GM20431 (cell line): Measurements from ENCODE around the gene NAE1.
"Not testable (repeated sequence)": the region's sequence is repeated elsewhere in the genome, so short reads cannot be mapped to it uniquely, and the experiment has no call there.

ENCODE experiments used
- in situ Hi-C: fragments of 300-500 bp; cut with MseI, MboI; formaldehyde crosslinking; loops from one replicate; pipeline ENCODE4 v1.15.0; 2020; ENCODE audit warnings: low sequenced_read_pairs; ENCODE audit not compliant: unreplicated experiment

Gene NAE1

GRCh38 chr16:66814734-66815133, 16.0 kb downstream of the NAE1 start:
- in situ Hi-C loops = no loop called here

DNA sequence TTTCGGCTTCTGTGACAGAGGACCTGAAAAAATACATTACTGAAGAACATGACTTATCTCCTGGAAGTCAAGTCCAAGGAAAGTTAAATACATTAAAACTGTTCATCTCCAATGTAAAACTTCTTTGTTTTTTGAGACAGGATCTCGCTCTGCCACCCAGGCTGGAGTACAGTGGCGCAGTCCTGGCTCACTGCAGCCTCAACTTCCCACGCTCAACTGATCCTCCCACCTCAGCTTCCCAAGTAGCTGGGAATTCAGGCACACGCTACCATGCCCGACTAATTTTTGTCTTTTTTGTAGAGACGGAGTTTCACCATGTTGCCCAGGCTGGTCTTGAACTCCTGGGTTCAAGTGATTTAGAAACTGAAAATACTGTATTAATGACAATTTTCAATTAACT, 19.7 kb downstream of the NAE1 start:
- in situ Hi-C loops = no loop called here

DNA sequence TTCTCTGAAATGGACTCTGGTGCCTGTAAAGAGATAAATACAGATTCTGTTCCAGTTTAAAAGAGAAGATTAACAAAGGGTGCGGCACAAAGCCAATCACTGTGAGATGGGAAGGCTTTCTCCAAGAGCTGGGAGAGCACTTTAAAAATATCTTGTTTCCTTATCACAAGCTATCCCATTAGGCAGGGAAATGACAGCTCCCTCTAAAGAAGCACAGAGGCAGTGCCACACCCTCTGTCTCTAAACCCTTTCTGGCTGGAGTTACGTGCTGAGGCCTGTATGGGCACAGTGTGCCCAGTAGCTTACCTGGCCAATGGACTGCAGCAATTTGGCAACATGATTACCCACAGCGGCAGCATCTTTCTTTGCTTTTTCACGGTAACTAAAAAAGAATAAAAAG, 20.4 kb downstream of the NAE1 start:
- in situ Hi-C loops = no loop called here

- in situ Hi-C loops = no loop called here
Measured at GRCh38 chr16:66809765-66810164, 21.0 kb downstream of the NAE1 start.

DNA sequence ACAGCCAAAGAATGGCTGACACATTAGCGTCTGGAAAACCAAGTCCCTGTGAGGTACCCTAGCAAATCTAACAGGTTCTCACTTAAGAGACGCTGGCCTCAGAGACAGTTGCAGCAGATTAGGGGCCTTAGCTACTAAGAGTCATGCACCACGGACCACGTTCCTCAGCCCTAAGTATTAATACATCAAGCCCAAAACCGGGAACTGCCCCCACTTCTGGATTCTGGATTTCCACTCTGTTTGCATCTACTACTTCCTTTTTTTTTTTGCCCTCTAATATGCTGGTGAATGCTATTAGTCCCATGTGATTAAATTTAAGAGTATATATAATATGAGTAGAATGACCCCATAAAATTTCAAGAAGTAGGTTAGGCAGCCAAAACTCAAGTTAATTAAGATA, 28.6 kb downstream of the NAE1 start:
- in situ Hi-C loops = no loop called here

DNA sequence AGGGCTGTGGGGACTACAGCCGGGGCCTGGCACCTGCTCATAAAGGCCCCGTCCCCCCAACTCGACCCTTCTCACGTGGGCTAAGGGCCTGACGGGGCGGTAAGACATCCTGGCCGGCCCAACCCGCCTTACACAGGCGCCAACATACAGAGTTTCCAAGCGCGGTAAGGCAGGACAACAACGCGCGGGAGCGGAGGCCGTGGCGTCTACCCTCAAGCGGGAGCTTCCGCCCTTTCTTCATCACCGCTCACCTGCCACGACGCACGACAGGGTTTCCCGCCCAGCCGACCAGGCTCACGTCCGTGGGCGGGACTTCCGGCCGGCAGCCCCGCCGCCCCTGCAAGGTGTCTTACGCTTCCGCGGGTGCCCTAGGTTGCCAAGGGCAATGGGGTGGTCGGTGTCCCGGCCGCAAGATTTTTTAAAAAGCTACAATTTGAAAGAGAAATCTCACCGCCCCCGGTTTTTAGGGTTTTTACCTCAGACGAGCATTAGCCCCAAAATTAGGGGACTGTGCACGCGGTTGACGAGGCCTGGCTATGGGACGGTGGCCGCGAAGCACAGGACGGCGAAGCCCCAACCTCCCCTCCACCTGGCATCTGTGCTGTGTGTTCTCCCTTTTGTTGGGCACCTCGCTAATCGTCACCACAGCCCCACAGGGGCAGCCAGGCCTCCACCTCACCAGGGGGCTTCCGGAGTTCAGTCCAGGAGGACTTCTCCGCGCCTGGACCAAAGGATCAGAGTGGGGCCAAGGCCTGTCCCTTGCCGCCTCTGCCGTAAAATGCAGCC, 29.3 kb downstream of the NAE1 start, which contains the start of gene TERB1:
TERB1 (minus strand) TSS at position 265 of the 786 bp plus-strand sequence. CDS start 4,786 bp downstream, outside the sequence.
- in situ Hi-C loops = no loop called here

DNA sequence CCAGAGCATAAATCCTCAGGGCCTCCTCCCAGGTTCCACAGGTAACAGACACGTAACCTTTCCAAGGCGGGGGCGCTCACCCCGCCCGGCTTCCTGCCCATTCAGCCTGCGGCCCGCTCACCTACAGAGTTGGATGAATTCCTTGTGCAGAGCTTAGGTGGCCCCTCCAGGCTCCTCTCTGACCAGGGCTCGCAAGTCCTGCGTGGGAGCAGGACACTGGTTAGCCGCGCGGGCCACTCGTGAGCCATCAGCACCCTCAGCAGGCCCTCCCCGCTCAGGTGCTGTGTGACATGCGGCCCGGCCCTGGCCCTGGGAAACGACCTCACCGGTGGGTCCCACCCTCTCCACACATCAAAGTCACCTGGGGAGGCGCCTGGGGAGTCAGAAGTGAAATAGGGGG, 29.9 kb downstream of the NAE1 start:
- in situ Hi-C loops = no loop called here

DNA sequence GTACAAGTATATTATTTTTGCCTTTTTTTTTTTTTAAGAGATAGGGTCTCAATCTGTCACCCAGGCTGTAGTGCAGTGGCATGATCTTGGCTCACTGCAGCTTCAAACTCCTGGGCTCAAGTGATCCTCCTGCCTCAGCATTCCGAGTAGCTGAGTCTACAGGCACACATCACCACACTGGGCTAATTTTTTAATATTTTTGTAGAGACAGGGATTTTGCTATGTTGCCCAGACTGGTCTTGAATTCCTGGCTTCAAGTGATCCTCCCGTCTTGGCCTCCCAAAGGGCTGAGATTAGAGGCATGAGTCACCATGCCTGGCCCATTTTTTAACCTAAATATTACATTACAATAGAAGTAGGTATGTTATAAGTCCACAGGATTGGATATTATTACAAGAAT, 32.6 kb downstream of the NAE1 start:
- in situ Hi-C loops = no loop called here

DNA sequence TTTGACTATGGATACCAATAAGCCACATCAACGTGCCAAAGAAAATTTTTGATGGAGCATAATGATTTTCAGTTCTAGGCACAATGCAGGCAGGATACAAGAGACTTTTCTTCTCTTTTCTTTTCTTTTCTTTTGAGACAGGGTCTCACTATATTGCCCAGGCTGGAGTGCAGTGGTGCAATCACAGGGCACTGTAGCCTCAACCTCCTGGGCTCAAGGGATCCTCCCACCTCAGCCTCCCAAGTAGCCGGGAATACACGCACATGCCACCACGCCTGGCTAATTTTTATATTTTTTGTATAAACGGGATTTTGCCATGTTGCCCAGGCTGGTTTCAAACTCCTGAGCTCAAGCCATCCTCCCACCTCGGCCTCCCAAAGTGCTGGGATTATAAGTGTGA, 36.8 kb downstream of the NAE1 start:
- in situ Hi-C loops = not testable (repeated sequence)

DNA sequence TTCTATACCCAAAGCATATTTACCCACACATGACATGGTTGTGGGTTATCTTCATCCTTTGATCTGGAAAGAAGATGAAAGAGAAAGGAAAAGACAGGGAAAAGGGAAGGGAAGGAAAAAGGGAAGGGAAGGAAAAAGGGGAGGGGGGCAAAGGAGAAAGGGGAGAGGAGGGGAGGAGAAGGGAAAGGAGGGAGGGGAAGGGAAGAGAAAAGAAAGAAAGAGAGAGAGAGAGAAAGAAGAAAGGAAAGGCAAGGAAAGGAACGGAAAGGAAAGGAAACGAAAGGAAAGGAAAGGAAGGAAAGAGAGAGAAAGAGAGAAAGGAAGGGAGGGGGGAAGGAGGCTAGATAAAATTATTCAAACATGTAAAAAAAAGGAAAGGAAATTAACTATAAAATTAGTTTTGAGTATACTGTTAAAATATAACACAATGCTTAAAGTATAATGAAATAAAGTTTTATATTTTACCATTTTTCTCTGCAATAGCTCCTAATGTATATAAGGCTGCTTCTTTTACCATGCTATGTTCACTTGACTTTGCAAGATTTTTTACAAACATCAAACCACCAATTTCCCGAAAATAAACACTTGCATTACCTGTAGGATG, 40.5 kb downstream of the NAE1 start:
- in situ Hi-C loops = no loop called here

DNA sequence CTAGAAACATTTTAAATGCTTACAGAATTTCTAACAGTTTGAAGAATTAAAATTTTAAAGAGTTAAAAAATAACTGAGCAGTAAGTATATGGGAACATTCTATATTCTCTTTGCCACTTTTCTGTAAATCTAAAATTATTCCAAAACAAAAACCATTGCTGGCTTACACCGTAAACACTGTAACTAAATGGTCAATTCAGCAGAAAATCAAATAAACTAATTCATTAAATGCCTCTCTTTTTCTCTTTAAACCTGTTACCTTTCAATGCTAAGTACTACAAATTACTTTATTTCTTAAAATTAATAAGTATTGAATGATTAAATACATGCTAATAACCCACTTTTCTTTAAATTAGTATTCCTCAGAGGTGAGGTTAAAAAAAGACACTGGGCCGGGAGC, 43.3 kb downstream of the NAE1 start:
- in situ Hi-C loops = no loop called here

GRCh38 chr16:66786551-66786950, 44.2 kb downstream of the NAE1 start:
- in situ Hi-C loops = no loop called here

DNA sequence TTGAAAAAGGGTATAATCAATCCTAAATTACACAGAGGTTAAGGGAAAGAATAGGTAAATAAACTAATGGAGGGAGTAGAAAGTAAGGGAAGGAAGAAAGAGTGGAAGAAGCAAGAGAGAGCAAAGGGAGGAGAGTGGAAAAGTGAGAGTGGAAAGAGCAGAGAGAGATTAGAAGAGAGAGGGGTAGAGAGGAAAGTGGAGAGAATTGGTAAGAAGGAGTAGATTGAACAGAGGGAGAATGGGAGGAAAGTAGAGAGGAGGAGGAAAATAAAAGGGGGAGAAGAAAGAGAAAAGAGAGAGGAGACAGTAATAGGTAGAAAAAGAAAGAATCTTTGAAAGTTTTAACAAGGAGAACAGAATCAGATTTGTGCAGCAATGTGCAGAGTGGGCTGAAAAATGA, 54.3 kb downstream of the NAE1 start:
- in situ Hi-C loops = no loop called here

- in situ Hi-C loops = no loop called here
Measured at GRCh38 chr16:66774981-66775380, 55.8 kb downstream of the NAE1 start.

GRCh38 chr16:66758086-66758485, 72.7 kb downstream of the NAE1 start:
- in situ Hi-C loops = no loop called here

- in situ Hi-C loops = no loop called here
Measured at GRCh38 chr16:66754819-66755218, 76.0 kb downstream of the NAE1 start.

DNA sequence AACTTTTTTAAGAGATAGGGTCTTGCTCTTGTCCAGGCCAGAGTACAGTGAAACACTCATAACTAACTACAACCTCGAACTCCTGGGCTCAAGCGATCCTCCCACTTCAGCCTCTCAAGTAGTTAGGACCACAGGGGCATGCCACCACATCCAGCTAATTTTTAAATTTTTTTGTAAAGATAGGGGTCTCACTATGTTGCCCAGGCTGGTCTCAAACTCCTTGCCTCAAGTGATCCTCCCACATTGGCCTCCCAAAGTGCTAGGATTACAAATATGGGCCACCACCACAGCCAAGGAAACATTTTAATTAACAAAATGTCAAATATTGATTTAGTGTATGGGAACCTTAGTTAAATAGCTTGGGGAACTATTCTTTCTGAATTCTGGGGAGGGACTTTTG, 76.6 kb downstream of the NAE1 start:
- in situ Hi-C loops = no loop called here

- in situ Hi-C loops = no loop called here
Measured at GRCh38 chr16:66752958-66753357, 77.8 kb downstream of the NAE1 start.
